Measurements from ENCODE around the gene ANKH. TPM values are rescaled to one million over a fixed set of nuclear protein-coding genes. Genes with fewer than 3 reads are reported as not detected.

The ANKH gene
- total RNA-seq, result 8.7 and 9.8 TPM in 2 replicates

GRCh38 chr5:14871214-14872069, at the start of gene ANKH:
TSS of gene ANKH (minus strand) at chr5:14871778. CDS start at chr5:14871447, 331 bp downstream.

GRCh38 chr5:14664270-14665100, 207.1 kb downstream of the ANKH start, which contains the start of gene OTULIN:
TSS of gene OTULIN (plus strand) at chr5:14664718. CDS start at chr5:14664826, 108 bp downstream.

Other genes with a start within 250 kb of the ANKH start
- gene OTULIN, start 207.1 kb downstream of the ANKH start, total RNA-seq, result 20.0 and 29.2 TPM in 2 replicates